Gastrocnemius medialis (tissue), 4 donors: ENCODE measurements around the gene NAGA. TPM values are rescaled to one million over a fixed set of nuclear protein-coding genes. Genes with fewer than 3 reads are reported as not detected.

Source experiments
- ATAC-seq, 2 donors: fragments of 150-250 bp; one replicate each; pipeline ENCODE4 v1.9.1; 2016
- DNase-seq, 2 donors: peaks; one replicate each; pipeline ENCODE4 v3.0.0-alpha.2; 2019
- H3K27ac ChIP-seq, 4 donors: fragments of 200-600 bp; sonication (generic); 1 replicate in 1 of 4; 2 replicates in 3 of 4; pipeline ENCODE4 v1.5.1; 2016 to 2018; ENCODE audit warnings: mild to moderate bottlenecking in 2 of 4, moderate library complexity in 1 of 4
- H3K27me3 ChIP-seq, 3 donors: fragments of 200-600 bp; sonication (generic) in 2 of 3; 1 replicate in 1 of 3; 2 replicates in 2 of 3; pipeline versions ENCODE4 v1.5.1 to v1.6.0; 2016 to 2019; ENCODE audit warnings: mild to moderate bottlenecking in 1 of 3, moderate library complexity in 1 of 3
- H3K36me3 ChIP-seq, 2 donors: fragments of 200-600 bp; sonication (generic) in 1 of 2; one replicate each; pipeline ENCODE4 v1.5.1; 2017 to 2018
- H3K4me1 ChIP-seq, 2 donors: fragments of 200-600 bp; sonication (generic) in 1 of 2; one replicate each; pipeline ENCODE4 v1.5.1; 2016 to 2017; ENCODE audit warnings: mild to moderate bottlenecking in 2 of 2
- H3K4me3 ChIP-seq, 4 donors: fragments of 200-600 bp; sonication (generic) in 3 of 4; 1 replicate in 1 of 4; 2 replicates in 3 of 4; pipeline ENCODE4 v1.5.1; 2016 to 2019; ENCODE audit warnings: mild to moderate bottlenecking in 2 of 4
- H3K9me3 ChIP-seq, 3 donors: fragments of 200-600 bp; sonication (generic) in 2 of 3; 1 replicate in 1 of 3; 2 replicates in 2 of 3; pipeline ENCODE4 v1.5.1; 2016 to 2019
- POLR2A ChIP-seq, 2 donors: fragments of 450-650 bp; IDR thresholded peaks; one replicate each; pipeline ENCODE4 v1.6.1; 2017; ENCODE audit warnings: antibody characterized with exemption in 2 of 2, mild to moderate bottlenecking in 2 of 2, moderate library complexity in 2 of 2
- in situ Hi-C, 4 donors: fragments of 200-750 bp; cut with MboI; loops; one replicate each; pipeline versions ENCODE4 v1.15.0 to v1.8.0; 2017; ENCODE audit warnings: low sequenced_read_pairs in 4 of 4
- intact Hi-C: fragments of 100-400 bp; cut with DNase I; formaldehyde crosslinking; loops from one replicate; pipeline ENCODE4 v1.15.1; 2023; ENCODE audit warnings: low total_unique reads
- total RNA-seq, 4 donors: library from RNA; depleted of rRNA; stranded (reverse); fragments of >200 nt; gene quantifications; one replicate each; pipeline versions ENCODE4 v1.1.0 to v1.2.3, GENCODE V29; 2016
- TF ChIP-seq, protein P1 (sequence below), 5 experiments: fragments of 450-650 bp in 3 of 5; fragments of 200-600 bp in 2 of 5; sonication (generic) in 2 of 5; IDR thresholded peaks in 4 of 5; conservative IDR thresholded peaks in 1 of 5; 1 replicate in 4 of 5; 2 replicates in 1 of 5; pipeline ENCODE4 v1.5.1; 2016 to 2019; ENCODE audit warnings: antibody characterized with exemption in 5 of 5, mild to moderate bottlenecking in 3 of 5, moderate library complexity in 3 of 5

The NAGA gene
- total RNA-seq, 4 donors from 2014 or later = 8.7 to 14.1 (median 11.9) TPM

DNA sequence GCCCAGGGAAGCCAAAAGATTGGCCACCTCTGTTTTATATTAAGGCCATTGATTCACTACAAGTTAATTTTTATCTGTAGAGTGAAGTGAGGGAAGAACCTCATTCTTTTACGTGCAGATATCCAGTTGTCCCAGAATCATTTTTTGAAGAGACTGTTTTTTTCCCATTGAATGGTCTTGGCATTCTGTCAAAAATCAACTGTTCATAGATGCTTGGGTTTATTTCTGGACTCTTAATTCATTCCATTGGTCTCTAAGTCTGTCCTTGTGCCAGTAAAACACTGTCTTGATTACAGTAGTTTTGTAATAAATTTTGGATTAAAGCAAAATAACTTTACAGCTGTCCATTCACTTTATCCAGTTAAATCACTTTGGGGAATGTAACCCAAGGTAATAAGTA, 45.2 kb downstream of the NAGA start:
- H3K27ac ChIP-seq = no peak overlapping the region
- intact Hi-C loops = no loop called here

DNA sequence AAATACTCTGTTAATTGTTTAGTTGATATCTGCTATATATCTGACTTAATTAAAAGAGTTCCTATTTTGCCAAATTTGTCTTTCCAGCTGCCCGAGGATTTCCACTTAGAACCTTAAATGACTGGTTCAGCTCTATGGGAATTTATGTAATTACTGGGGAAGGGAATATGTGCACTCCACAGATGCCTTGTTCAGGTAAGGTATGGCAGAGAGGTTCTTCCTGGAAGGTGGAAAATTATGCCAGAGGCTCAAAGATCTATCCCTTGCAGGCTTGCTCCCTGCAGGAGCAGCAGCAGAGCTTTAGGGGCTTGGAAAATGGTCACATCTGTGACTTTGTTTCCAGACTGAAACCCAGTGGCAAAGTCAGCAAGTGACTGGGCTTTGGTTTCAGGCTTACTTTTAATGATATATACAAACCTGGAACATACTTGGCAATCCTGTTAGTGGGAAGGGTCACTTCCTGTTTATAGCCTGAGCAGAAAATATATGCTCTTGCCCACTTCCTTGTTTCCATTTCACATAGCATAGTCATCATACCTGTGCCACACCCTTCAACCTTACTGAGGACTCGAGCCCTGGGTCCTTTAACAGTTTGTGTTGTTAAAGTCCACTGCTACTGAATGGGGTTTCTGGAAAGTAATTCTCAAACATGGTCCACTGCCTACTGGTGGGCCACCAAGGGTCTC, 48.3 kb downstream of the NAGA start:
- in situ Hi-C loops (no loop called here), intact Hi-C loops (no loop called here)
- H3K36me3 ChIP-seq = no peaks in the 10 kb centered on the region
- no peaks in the 10 kb centered on the region for H3K9me3 ChIP-seq
- no peak for DNase-seq
- no peak overlapping the region for H3K27ac ChIP-seq
- H3K27me3 ChIP-seq = peaks cover 0 to 3% (median 0%) of the 10 kb centered on the region in 3 donors
- TF ChIP-seq, protein P1, sequence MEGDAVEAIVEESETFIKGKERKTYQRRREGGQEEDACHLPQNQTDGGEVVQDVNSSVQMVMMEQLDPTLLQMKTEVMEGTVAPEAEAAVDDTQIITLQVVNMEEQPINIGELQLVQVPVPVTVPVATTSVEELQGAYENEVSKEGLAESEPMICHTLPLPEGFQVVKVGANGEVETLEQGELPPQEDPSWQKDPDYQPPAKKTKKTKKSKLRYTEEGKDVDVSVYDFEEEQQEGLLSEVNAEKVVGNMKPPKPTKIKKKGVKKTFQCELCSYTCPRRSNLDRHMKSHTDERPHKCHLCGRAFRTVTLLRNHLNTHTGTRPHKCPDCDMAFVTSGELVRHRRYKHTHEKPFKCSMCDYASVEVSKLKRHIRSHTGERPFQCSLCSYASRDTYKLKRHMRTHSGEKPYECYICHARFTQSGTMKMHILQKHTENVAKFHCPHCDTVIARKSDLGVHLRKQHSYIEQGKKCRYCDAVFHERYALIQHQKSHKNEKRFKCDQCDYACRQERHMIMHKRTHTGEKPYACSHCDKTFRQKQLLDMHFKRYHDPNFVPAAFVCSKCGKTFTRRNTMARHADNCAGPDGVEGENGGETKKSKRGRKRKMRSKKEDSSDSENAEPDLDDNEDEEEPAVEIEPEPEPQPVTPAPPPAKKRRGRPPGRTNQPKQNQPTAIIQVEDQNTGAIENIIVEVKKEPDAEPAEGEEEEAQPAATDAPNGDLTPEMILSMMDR (IDR thresholded peaks at IDR 0.05 in 4 of 5, conservative IDR thresholded peaks at IDR 0.05 in 1 of 5) = no peak
- TF ChIP-seq POLR2A (IDR thresholded peaks at IDR 0.05) = no peak
- H3K4me1 ChIP-seq = no peaks in the 10 kb centered on the region
- no peak overlapping the region for H3K4me3 ChIP-seq
- ATAC-seq = no peak

More for the DNA sequence above, 45.2 kb downstream of the NAGA start:
- DNase-seq (no peak), ATAC-seq (no peak)
- TF ChIP-seq, protein P1 (IDR thresholded peaks at IDR 0.05 in 4 of 5, conservative IDR thresholded peaks at IDR 0.05 in 1 of 5) = no peak
- TF ChIP-seq POLR2A (IDR thresholded peaks at IDR 0.05) = no peak
- Histone ChIP-seq H3K4me1 (no peaks in the 10 kb centered on the region), H3K9me3 (no peaks in the 10 kb centered on the region), H3K36me3 (no peaks in the 10 kb centered on the region), H3K27me3 (peaks cover 0 to 3% (median 0%) of the 10 kb centered on the region in 3 donors), H3K4me3 (no peak overlapping the region)
- in situ Hi-C loops = no loop called here

DNA sequence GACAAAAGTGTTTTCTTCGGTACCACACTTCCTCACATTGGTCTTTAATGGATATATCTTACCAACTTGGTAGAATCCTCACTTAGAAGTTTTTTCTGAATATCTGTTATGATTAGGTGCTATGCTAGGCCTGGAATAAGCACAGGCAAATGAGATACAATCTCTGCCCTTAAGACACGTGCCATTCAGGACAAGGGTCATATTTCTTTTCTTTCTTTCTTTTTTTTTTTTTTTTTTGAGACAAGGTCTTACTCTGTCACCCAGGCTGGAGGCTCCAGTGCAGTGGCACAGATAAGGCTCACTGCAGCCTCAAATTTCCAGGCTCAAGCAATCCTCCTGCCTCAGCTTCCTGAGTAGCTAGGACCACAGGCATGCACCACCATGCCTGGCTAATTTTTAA, 49.0 kb downstream of the NAGA start:
- Histone ChIP-seq H3K4me3 (no peak overlapping the region), H3K27me3 (peaks cover 0 to 10% (median 0%) of the 10 kb centered on the region in 3 donors), H3K27ac (no peak overlapping the region), H3K9me3 (no peaks in the 10 kb centered on the region), H3K36me3 (no peaks in the 10 kb centered on the region), H3K4me1 (no peaks in the 10 kb centered on the region)
- in situ Hi-C loops (no loop called here), intact Hi-C loops (no loop called here)
- ATAC-seq (no peak), DNase-seq (no peak)
- no peak for TF ChIP-seq POLR2A (IDR thresholded peaks at IDR 0.05)
- TF ChIP-seq, protein P1 (IDR thresholded peaks at IDR 0.05 in 4 of 5, conservative IDR thresholded peaks at IDR 0.05 in 1 of 5) = no peak

DNA sequence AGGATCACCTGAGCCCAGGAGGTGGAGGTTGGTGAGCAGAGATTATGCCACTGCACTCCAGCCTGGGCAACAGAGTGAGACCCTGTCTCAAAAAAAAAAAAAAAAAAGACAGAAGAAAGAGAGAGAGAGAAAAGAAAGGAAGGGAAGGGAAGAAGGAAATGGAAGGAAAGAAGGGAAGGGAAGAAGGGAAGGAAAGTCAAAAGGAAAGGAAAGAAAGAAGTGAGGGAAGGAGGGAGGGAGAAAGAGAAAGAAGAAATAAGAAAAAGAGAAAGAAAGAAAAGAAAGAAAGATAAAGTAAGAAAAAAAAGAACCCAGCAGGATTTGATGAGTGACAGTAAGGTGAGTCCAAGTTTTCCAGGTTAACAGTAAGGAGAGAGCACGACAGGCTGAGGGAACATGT, 52.4 kb downstream of the NAGA start:
- H3K4me1 ChIP-seq = no peaks in the 10 kb centered on the region
- TF ChIP-seq, protein P1 (IDR thresholded peaks at IDR 0.05 in 4 of 5, conservative IDR thresholded peaks at IDR 0.05 in 1 of 5) = no peak
- intact Hi-C loops (no loop called here), in situ Hi-C loops (no loop called here)
- H3K27me3 ChIP-seq = peaks cover 0 to 9% (median 0%) of the 10 kb centered on the region in 3 donors
- no peak overlapping the region for H3K4me3 ChIP-seq
- H3K9me3 ChIP-seq = no peaks in the 10 kb centered on the region
- no peak overlapping the region for H3K27ac ChIP-seq
- DNase-seq (no peak), ATAC-seq (no peak)
- no peaks in the 10 kb centered on the region for H3K36me3 ChIP-seq

DNA sequence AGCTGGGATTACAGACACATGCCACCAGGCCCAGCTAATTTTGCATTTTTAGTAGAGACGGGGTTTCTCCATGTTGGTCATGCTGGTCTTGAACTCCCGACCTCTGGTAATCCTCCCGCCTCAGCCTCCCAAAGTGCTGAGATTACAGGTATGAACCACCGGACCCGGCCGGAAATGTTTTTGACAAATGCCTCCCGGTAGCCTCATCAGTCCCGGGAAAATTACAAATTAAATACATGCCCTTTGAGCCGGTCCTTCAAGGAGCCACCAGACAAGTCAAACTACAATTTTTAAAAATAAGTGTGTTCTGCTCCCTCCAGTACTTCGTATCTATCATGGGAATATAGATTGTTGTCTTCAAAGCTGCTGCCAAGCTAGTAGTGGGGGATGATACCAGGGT, 54.5 kb downstream of the NAGA start:
- Histone ChIP-seq H3K27ac (no peak overlapping the region), H3K36me3 (no peaks in the 10 kb centered on the region), H3K27me3 (peaks cover 0 to 9% (median 0%) of the 10 kb centered on the region in 3 donors), H3K4me1 (no peaks in the 10 kb centered on the region), H3K9me3 (no peaks in the 10 kb centered on the region), H3K4me3 (no peak overlapping the region)
- DNase-seq = no peak
- ATAC-seq = no peak
- intact Hi-C loops = no loop called here
- in situ Hi-C loops = no loop called here
- no peak for TF ChIP-seq POLR2A (IDR thresholded peaks at IDR 0.05)
- TF ChIP-seq, protein P1 (IDR thresholded peaks at IDR 0.05 in 4 of 5, conservative IDR thresholded peaks at IDR 0.05 in 1 of 5) = no peak
